ENCODE data around the gene UNC13D. TPM values are rescaled to one million over a fixed set of nuclear protein-coding genes. Genes with fewer than 3 reads are reported as not detected.

Gene UNC13D
- total and polyA plus RNA-seq, 9 of the 15 experiments (the other 6 are each of a cell fraction or from before 2014, with no cell fraction given): 0.86 to 244 (median 69.2) TPM

GRCh38 chr17:75847614-75848522 lies 3.7 kb upstream of the UNC13D start (continued):
- TF ChIP-seq ZNF518B (CRISPR knock-in tag; IDR thresholded peaks at IDR 0.05): no peak
- TF ChIP-seq ILF3 (IDR thresholded peaks at IDR 0.05; ENCODE audit: borderline replicate concordance): no peak
- 0 out of 2 replicates have a peak, but pooled peaks have one; percentile 2 for TF ChIP-seq POLR2G (IDR thresholded peaks at IDR 0.05; ENCODE audit: low read depth, low read length)
